RPMI8226 (cell line): Measurements from ENCODE around the gene HGFAC.

Experiments
- DNase-seq: peaks from one replicate; pipeline ENCODE4 v3.0.0-alpha.2; 2015

Gene HGFAC

DNA sequence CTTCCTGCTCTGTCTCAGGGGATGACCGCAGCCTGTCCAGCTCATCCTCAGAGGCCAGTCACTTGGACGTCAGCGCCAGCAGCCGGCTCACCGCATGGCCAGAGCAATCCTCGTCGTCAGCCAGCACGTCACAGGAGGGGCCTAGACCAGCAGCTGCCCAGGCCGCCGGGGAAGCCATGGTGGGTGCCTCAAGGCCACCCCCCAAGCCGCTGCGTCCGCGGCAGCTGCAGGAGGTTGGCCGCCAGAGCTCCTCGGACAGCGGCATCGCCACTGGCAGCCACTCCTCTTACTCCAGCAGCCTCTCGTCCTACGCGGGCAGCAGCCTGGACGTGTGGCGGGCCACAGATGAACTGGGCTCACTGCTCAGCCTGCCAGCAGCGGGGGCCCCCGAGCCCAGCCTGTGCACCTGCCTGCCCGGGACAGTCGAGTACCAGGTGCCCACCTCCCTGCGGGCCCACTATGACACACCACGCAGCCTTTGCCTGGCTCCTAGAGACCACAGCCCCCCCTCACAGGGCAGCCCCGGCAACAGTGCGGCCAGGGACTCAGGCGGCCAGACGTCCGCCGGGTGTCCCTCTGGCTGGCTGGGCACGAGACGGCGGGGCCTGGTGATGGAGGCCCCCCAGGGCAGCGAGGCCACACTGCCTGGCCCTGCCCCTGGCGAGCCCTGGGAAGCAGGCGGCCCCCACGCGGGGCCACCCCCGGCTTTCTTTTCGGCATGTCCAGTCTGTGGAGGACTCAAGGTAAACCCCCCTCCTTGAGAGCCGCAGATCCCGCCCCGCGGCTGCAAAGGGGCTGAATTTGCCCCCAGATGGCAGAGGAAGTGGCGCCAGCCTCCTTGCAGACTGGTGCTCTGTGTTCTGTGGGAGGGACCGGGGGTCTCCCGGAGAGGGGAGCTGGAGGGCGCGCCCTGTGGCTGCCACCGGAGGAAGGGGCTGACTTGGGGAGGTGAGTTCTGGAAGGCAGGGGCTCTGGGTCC is 51.3 kb downstream of the HGFAC start:
- no peak for DNase-seq

GRCh38 chr4:3493720-3494461 is 52.1 kb downstream of the HGFAC start:
- no peak for DNase-seq

DNA sequence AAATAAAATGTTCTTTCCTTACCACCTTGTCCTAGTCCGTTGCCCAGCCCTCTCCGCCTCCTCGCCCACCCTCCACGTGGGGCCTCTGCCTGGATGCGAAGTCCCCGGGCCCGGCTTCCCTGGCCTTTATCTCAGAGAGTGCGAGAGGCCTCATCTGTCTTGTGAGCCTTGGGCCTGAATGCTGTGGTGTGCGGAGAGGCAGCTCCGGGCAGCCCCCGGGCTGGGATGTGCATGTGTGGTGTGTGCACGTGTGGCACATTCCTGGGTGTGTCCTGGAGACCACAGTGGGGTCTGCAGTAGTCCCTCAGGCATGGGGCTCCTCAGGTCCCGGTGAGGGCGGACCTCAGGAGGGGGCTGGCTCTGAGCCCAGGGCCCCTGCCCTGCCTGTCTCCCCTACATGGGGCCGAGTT is 52.7 kb downstream of the HGFAC start:
- no peak for DNase-seq

- DNase-seq: no peak
Measured at GRCh38 chr4:3495204-3495975, 53.6 kb downstream of the HGFAC start.

- no peak for DNase-seq
Measured at GRCh38 chr4:3496021-3496420, 54.3 kb downstream of the HGFAC start.

DNA sequence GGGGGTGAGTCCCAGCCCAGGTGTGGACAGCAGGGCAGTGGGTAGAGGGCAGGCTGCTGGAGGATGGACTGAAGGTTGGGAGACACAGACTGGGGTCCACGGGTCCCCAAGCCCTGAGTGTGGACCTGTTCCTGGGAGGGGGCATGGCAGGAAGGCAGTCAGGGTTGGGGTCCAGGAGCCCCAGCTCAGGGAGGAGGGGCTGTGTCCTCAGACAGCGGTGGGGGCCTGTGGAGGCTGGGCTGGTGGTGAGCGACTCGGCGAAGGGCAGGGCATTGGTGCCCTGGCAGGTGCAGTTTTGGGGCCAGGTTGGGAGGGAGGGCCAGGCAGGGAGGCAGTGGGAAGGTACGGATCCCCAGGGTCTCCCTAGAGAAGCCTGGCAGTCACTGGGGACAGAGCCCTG is 55.3 kb downstream of the HGFAC start:
- no peak for DNase-seq

GRCh38 chr4:3497523-3498389 is 56.0 kb downstream of the HGFAC start:
- no peak for DNase-seq

- DNase-seq: no peak
Measured at GRCh38 chr4:3498407-3498806, 56.6 kb downstream of the HGFAC start.
